ENCODE data around the gene MT1F.
"Not testable (repeated sequence)": the region's sequence is repeated elsewhere in the genome, so short reads cannot be mapped to it uniquely, and the experiment has no call there.

The MT1F gene

DNA sequence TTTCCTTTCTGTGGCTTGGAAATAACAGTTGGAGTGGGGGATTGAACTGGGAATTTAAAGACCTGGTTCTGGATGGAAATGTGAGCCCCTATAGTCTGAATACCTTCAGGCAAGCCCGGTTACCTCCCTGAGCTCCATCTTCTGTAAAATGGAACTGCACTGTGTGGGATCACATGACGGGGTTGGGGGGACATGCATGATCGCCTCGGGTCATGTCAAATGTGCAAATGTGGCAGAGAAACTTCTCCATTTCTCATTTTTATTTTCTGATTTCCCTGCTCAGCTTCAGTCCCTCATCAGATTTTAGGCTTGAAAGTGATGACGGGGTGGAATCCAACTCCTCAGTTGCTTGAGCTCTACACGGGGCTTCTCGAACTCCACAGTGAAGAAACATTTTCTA, 4.5 kb upstream of the MT1F start:
- Histone ChIP-seq H3K4me2 (ENCODE audit: low read length) (no peak overlapping the region), H2BK15ac (replicated peaks; ENCODE audit: low read depth) (no peak overlapping the region), H3K9ac (ENCODE audit: low read length) (no peak overlapping the region), H3K4ac (ENCODE audit: low read depth, low read length) (no peak overlapping the region), H3K27ac (ENCODE audit: low read depth, low read length) (no peak overlapping the region), H3K56ac (ENCODE audit: low read length) (no peak overlapping the region), H3K36me3 (ENCODE audit: control insufficient read depth, insufficient read depth, low read length) (no peaks in the 10 kb centered on the region), H2BK5ac (ENCODE audit: low read length) (no peak overlapping the region), H2AK5ac (ENCODE audit: low read length) (no peak overlapping the region), H3K23ac (ENCODE audit: low read length) (no peak overlapping the region), H4K8ac (ENCODE audit: low read depth, low read length) (no peak overlapping the region), H2BK120ac (ENCODE audit: low read depth, low read length) (no peak overlapping the region), H3K4me1 (ENCODE audit: control insufficient read depth, low read depth, low read length) (peaks cover 2% of the 10 kb centered on the region), H3K4me3 (ENCODE audit: low read length) (no peak overlapping the region), H3K18ac (ENCODE audit: low read length) (no peak overlapping the region), H3K79me2 (ENCODE audit: control insufficient read depth, insufficient read depth, low read length) (no peaks in the 10 kb centered on the region), H4K5ac (ENCODE audit: low read length) (no peak overlapping the region), H3K79me1 (ENCODE audit: low read length) (no peaks in the 10 kb centered on the region), H3K27me3 (ENCODE audit: insufficient read depth, low read length, poor library complexity) (peaks cover 15% of the 10 kb centered on the region)
- no CpG with 5 or more reads among the region's 7 CpGs for WGBS (ENCODE audit: extremely low coverage, insufficient coverage, low lambda C conversion rate)
- DNase-seq = no peak

DNA sequence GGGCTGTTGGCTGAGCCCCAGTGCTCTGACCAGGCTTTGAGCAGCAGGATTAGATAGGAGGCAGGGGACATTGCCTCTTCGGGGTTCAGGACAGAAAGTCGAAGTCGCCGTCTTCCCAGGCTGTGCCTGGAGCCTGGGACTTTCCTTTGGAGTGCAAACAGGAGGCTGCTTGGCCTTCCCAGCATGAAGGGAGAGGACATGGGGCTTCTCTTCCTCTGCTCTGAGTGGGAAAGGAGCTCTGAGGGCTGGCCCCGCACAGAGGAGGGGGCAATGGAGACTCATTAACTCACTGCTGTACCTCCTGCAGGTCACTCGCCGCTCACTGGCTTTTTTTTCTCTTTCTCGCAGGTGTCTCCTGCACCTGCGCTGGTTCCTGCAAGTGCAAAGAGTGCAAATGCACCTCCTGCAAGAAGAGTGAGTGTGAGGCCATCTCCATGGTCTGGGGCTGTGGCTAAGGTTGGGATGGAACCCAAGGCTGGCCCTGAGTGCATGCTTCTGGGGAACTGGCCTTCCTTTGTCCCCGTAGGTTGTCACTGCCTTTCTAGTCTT, 642 bp downstream of the MT1F start:
- no peak overlapping the region for H3K27ac ChIP-seq (ENCODE audit: low read depth, low read length)
- no peak overlapping the region for H2BK15ac ChIP-seq (replicated peaks; ENCODE audit: low read depth)
- H3K79me1 ChIP-seq (ENCODE audit: low read length) = no peaks in the 10 kb centered on the region
- H2BK5ac ChIP-seq (ENCODE audit: low read length) = no peak overlapping the region
- WGBS (ENCODE audit: extremely low coverage, insufficient coverage, low lambda C conversion rate) = no CpG with 5 or more reads among the region's 10 CpGs
- H3K23ac ChIP-seq (ENCODE audit: low read length) = no peak overlapping the region
- H3K9ac ChIP-seq (ENCODE audit: low read length) = no peak overlapping the region
- H3K56ac ChIP-seq (ENCODE audit: low read length) = no peak overlapping the region
- H3K18ac ChIP-seq (ENCODE audit: low read length) = no peak overlapping the region
- H3K4me1 ChIP-seq (ENCODE audit: control insufficient read depth, low read depth, low read length) = peaks cover 2% of the 10 kb centered on the region
- no peak overlapping the region for H3K4me3 ChIP-seq (ENCODE audit: low read length)
- peak overlapping the region; percentile 2 for H3K4me2 ChIP-seq (ENCODE audit: low read length)
- no peak overlapping the region for H4K5ac ChIP-seq (ENCODE audit: low read length)
- H3K27me3 ChIP-seq (ENCODE audit: insufficient read depth, low read length, poor library complexity) = peaks cover 49% of the 10 kb centered on the region
- no peak overlapping the region for H3K4ac ChIP-seq (ENCODE audit: low read depth, low read length)
- H4K8ac ChIP-seq (ENCODE audit: low read depth, low read length) = no peak overlapping the region
- no peaks in the 10 kb centered on the region for H3K36me3 ChIP-seq (ENCODE audit: control insufficient read depth, insufficient read depth, low read length)
- DNase-seq = no peak
- no peak overlapping the region for H2BK120ac ChIP-seq (ENCODE audit: low read depth, low read length)
- H3K79me2 ChIP-seq (ENCODE audit: control insufficient read depth, insufficient read depth, low read length) = no peaks in the 10 kb centered on the region
- no peak overlapping the region for H2AK5ac ChIP-seq (ENCODE audit: low read length)

DNA sequence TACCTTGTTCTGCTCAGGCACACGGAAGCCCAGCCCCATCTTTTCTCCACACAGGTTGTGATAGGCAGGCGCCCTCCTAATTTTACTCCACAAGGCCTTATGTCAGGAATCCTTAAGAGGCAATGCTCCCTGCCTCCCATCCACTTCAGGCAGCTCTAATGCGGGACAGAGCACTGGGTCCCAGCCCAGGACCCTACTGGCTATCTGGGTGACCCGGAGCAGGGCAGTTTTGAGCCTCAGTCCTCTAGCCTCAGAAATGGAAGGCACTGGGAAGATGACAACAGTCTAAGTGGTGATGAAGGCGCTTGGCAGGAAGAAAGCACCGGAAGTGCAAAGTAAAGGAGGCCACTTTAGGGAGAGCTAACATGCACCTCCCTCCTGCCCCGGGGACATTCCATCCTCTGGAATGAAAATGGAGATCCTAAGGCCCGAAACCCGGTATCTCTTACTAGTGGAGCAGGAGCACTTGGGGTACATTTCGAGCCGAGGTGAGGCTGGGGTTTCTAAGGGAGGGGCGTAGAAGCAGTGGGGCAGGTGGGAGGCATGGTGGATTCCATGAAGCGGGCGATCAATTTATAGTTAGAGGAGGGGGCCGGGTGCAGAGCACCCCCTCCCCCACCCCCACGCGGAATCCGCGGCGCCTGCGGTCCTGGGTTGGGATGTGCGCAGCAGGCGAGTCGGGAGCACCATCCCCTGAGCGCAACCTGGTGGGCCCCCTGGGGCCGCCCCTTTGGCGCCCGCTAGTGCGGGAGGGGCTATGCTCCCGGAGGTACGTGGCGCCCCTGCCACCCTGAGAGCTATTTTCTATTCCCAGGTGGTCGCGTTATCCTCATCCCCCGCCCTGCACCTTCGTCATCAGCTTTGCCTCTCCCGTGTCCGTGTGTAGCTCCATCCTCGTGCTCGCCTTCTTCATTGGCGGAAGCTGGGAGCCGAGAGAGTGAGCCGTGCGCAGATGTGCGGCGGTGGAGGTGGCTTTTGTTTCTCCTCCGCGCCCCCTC, 4.9 kb downstream of the MT1F start:
- Histone ChIP-seq H3K18ac (ENCODE audit: low read length) (no peak overlapping the region), H4K8ac (ENCODE audit: low read depth, low read length) (no peak overlapping the region), H2AK5ac (ENCODE audit: low read length) (no peak overlapping the region), H3K4ac (ENCODE audit: low read depth, low read length) (no peak overlapping the region), H2BK15ac (replicated peaks; ENCODE audit: low read depth) (no peak overlapping the region), H3K4me3 (ENCODE audit: low read length) (no peak overlapping the region), H4K5ac (ENCODE audit: low read length) (no peak overlapping the region), H3K36me3 (ENCODE audit: control insufficient read depth, insufficient read depth, low read length) (no peaks in the 10 kb centered on the region), H3K27me3 (ENCODE audit: insufficient read depth, low read length, poor library complexity) (peaks cover 78% of the 10 kb centered on the region), H3K79me2 (ENCODE audit: control insufficient read depth, insufficient read depth, low read length) (no peaks in the 10 kb centered on the region), H3K4me1 (ENCODE audit: control insufficient read depth, low read depth, low read length) (peaks cover 2% of the 10 kb centered on the region), H3K4me2 (ENCODE audit: low read length) (peak overlapping the region; percentile 10), H3K9ac (ENCODE audit: low read length) (no peak overlapping the region), H3K56ac (ENCODE audit: low read length) (no peak overlapping the region), H3K23ac (ENCODE audit: low read length) (no peak overlapping the region), H2BK5ac (ENCODE audit: low read length) (no peak overlapping the region), H3K27ac (ENCODE audit: low read depth, low read length) (no peak overlapping the region), H2BK120ac (ENCODE audit: low read depth, low read length) (no peak overlapping the region), H3K79me1 (ENCODE audit: low read length) (no peaks in the 10 kb centered on the region)
- WGBS (ENCODE audit: extremely low coverage, insufficient coverage, low lambda C conversion rate) = no CpG with 5 or more reads among the region's 48 CpGs
- DNase-seq = peak; percentile 44

DNA sequence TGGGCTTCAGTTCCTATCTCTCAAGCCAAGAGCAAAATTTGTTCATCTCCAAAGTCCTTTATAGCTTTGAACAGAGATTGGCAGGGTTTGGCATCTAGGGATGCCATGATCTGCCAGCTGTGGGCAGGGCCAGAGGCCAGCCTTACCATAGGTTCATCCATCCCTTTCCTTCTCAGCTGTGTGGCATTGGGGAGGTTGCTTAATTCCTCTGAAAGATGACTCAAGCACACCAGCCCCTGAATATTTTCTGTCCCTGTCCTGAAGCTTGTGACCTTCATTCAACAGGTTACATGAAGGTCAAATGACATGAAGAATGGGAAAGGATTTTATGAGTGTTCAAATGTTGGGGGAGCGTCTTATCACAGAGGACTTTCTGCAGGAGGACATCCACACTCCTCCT, 6.7 kb downstream of the MT1F start:
- Histone ChIP-seq H2AK5ac (ENCODE audit: low read length) (no peak overlapping the region), H3K18ac (ENCODE audit: low read length) (no peak overlapping the region), H3K4me3 (ENCODE audit: low read length) (no peak overlapping the region), H3K23ac (ENCODE audit: low read length) (no peak overlapping the region), H3K79me2 (ENCODE audit: control insufficient read depth, insufficient read depth, low read length) (no peaks in the 10 kb centered on the region), H4K8ac (ENCODE audit: low read depth, low read length) (no peak overlapping the region), H3K4me1 (ENCODE audit: control insufficient read depth, low read depth, low read length) (no peaks in the 10 kb centered on the region), H3K27me3 (ENCODE audit: insufficient read depth, low read length, poor library complexity) (peaks cover 82% of the 10 kb centered on the region), H4K5ac (ENCODE audit: low read length) (no peak overlapping the region), H3K4ac (ENCODE audit: low read depth, low read length) (no peak overlapping the region), H3K9ac (ENCODE audit: low read length) (no peak overlapping the region), H3K79me1 (ENCODE audit: low read length) (no peaks in the 10 kb centered on the region), H2BK15ac (replicated peaks; ENCODE audit: low read depth) (no peak overlapping the region), H3K27ac (ENCODE audit: low read depth, low read length) (no peak overlapping the region), H3K56ac (ENCODE audit: low read length) (no peak overlapping the region), H3K36me3 (ENCODE audit: control insufficient read depth, insufficient read depth, low read length) (no peaks in the 10 kb centered on the region), H2BK120ac (ENCODE audit: low read depth, low read length) (no peak overlapping the region), H2BK5ac (ENCODE audit: low read length) (no peak overlapping the region), H3K4me2 (ENCODE audit: low read length) (no peak overlapping the region)
- no peak for DNase-seq
- WGBS (ENCODE audit: extremely low coverage, insufficient coverage, low lambda C conversion rate) = no CpG with 5 or more reads among the region's 1 CpG

DNA sequence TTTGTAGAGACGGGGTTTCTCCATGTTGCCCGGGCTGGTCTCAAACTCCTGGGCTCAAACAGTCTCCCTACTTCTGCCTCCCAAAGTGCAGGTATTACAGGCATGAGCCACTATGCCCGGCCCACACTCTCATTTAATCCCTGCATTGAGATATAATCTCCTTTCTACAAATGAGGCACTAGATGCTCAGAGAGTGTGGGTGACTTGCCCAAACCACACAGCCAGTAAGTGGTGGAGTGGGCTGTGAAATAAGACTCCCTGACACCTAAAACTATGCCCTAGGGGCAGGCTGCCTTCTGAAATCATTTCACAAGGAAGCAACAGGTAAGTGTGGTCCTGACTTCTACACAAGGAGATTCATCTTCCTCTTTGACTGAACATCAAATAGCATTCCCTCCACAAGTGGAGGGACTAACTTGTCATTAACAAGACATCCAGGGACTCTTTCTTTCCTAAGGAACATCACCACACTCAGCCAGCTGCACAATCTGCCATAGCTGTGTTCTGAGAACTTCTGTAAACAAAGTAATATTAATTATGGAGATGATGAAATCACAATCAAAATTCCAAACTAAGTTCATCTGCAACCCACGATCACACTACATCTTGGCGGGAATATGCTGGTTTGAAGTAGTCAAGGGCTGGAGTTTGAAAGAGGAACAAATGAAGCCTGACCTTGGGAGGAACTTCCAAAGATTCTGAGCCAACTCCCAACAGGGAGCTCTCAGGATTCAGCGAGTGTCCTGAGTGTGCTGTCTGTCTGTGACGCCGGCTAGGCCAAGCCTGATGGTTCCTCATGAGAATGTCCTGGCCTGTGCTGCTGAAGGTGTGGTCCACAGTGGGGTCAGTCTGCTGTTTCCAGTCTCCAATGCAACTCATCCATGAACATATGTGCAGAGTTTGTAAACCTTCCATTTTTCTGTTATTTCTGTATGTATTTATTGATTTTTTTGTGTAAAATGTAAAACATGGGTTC, 7.8 kb downstream of the MT1F start:
- WGBS (ENCODE audit: extremely low coverage, insufficient coverage, low lambda C conversion rate) = no CpG with 5 or more reads among the region's 8 CpGs
- not testable (repeated sequence) for H3K79me1 ChIP-seq (ENCODE audit: low read length)

More for the DNA sequence above, 7.8 kb downstream of the MT1F start:
- H4K5ac ChIP-seq (ENCODE audit: low read length); H2BK5ac ChIP-seq (ENCODE audit: low read length); H2BK120ac ChIP-seq (ENCODE audit: low read depth, low read length); H3K4me3 ChIP-seq (ENCODE audit: low read length); H3K79me2 ChIP-seq (ENCODE audit: control insufficient read depth, insufficient read depth, low read length); DNase-seq; H3K18ac ChIP-seq (ENCODE audit: low read length); H3K9ac ChIP-seq (ENCODE audit: low read length); H3K56ac ChIP-seq (ENCODE audit: low read length); H2BK15ac ChIP-seq (replicated peaks; ENCODE audit: low read depth); H3K36me3 ChIP-seq (ENCODE audit: control insufficient read depth, insufficient read depth, low read length); H3K4me1 ChIP-seq (ENCODE audit: control insufficient read depth, low read depth, low read length); H3K23ac ChIP-seq (ENCODE audit: low read length); H3K4ac ChIP-seq (ENCODE audit: low read depth, low read length); H3K4me2 ChIP-seq (ENCODE audit: low read length); H3K27ac ChIP-seq (ENCODE audit: low read depth, low read length); H4K8ac ChIP-seq (ENCODE audit: low read depth, low read length); H2AK5ac ChIP-seq (ENCODE audit: low read length): not testable (repeated sequence)
- H3K27me3 ChIP-seq (ENCODE audit: insufficient read depth, low read length, poor library complexity) = peaks cover 82% of the 10 kb centered on the region

Measured in mesendoderm (in vitro differentiated cells).